Measurements from ENCODE around the gene INTS3.
"Not testable (repeated sequence)": the region's sequence is repeated elsewhere in the genome, so short reads cannot be mapped to it uniquely, and the experiment has no call there.

The INTS3 gene

DNA sequence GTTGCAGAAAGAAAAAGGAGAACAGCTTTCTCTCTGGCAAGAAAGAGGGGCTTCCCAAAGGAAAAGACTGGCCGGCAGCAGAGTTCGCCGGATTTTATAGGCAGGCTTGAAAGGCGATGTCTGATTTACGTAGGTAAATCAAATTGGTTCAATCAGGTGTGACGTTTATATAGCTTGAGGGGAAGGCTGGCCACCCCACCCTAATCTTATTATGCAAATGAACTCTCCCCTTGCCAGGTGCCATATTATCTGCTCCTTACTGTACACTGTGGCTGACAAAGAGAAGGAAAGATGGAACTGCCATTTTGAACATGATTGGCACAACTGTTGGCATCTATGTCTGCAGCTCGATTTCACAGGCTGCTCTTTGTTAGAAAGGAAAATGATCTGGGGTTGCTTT lies 16.8 kb upstream of the INTS3 start:
- DNase-seq: no peak

DNA sequence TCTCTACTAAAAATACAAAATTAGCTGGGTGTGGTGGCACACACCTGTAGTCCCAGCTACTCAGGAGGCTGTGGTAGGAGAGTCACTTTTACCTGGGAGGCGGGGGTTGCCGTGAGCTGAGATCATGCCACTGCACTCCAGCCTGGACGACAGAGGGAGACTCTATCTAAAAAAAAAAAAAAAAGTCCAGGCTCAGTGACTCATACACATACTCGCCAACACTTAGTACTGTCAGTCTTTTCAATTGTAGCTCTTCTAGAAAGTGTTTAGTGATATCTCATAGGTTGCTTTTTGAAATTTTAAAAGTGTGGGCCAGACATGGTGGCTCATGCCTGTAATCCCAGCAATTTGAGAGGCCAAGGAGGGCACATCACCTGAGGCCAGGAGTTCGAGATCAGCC lies 11.6 kb upstream of the INTS3 start:
- DNase-seq: not testable (repeated sequence)

DNA sequence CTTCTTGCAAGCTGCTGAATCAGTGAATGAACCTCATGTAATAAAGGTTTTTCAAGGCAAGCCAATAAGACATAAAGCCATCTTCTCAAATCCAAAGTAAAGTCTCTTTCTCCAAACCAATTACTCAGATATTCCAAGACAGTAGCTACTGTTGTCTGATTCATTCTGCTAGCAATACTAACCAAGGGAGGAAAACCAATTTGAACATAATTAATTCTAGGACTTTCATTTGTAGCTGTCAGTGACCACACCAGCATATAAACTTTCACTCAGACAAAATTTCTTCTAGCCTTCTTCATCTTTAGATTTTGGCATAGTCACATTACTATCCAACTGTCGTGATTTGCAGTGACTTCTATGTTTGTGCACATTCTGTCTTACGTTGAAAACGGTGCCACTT lies 10.5 kb upstream of the INTS3 start:
- DNase-seq: no peak

DNA sequence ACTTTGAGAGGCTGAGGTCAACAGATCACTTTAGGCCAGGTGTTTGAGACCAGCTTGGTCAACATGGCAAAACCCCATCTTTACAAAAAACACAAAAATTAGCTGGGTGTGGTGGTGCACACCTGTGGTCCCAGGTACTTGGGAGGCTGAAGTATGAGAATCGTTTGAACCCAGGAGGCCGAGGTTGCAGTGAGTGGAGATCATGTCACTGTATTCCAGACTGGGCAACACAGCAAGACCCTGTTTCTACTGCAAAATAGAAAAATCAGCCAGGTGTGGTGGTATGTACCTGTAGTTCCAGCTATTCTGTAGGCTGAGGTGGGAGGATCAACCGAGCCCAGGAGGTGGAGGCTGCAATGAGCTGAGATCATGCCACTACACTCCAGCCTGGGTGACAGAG lies 4.2 kb upstream of the INTS3 start:
- DNase-seq: no peak

DNA sequence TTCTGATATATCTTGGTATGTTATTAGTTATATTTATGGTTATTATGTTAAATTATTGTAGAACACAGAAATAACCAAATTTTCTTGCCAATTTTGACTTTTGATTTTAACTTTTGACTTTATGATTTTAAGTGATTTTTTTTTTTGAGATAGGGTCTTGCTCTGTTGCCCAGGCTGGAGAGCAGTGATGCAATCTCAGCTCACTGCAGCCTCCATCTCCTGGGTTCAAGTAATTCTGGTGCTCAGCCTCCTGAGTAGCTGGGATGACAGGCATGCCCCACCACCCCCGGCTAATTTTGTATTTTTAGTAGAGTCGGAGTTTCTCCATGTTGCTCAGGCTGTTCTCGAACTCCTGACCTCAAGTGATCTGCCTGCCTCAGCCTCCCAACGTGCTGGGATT lies 3.2 kb upstream of the INTS3 start:
- not testable (repeated sequence) for DNase-seq

DNA sequence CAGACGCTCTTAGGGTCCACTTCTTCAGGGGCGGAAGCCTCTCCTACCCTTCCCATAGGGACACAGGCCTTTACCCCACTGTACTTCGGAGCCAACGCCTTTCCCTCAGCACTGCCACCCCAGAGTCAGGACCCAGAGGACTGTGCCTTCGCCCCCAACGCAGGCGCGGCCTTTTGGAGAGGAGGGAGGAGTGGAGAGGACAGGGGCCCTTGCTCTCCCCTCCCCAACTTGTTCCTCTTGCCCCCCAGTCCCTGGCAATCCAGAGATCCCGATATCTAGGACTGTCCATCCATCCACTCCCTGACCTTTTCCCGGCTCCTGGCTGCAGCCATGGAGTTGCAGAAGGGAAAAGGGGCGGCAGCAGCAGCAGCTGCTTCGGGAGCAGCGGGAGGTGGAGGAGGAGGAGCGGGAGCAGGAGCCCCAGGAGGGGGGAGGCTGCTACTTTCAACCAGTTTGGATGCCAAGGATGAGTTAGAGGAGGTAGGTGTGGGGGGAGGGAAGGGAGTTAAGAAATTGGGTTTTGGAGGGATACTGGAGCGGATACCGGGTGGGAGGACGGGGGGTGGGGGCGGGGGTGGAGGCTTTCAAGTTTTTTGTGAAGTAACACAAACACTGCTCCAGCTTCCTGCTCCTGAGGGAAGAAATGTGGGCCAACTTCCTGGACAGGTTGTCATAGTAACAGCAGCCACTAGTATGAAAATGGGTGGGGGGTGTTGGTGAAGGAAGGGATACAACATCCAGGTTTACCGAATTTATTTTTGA lies 636 bp downstream of the INTS3 start:
- DNase-seq: no peak

DNA sequence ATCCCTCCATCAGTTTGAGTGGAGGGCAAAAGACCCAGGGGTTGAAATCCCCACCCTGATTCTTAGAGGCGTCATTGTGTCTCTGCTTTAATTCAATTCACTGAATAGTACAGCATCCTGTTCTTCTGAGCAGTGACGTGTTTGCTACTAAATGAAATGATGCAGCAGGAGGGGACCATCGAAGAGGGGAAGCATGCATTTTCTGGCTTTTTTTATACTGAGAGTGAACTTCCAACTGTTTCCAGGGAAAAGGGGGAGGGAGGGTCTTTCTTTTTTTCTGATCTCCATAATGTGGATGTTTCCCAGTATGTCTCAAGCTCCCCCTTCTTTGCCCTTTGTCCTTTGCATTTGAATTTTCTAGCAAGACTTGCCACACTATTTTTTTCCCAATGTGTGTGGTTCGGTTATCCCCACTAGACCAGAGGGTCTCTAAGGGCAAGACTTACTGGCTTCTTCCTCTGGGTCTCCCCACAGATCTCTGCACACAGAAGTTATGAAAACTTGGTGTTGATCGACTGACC lies 2.7 kb downstream of the INTS3 start:
- no peak for DNase-seq

DNA sequence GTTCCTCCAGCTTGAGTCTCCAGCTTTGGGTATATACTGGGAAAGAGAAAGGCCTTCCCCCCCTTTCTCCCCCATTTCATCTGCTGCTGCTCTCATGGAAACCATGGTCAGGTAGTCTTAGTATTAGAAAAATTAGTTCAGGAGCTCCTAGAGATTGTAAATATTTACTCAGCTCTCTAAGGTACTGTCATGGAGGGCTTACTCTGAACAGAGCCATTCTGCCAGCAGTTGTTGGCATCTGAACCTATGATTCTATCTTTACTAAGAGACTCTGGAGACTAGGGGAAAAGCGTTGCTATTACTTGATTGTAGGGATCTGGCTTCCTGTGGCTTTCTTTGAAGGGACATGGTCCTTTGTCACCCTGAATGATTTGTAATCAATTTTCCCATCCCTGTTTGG lies 6.1 kb downstream of the INTS3 start:
- DNase-seq: peak; percentile 78

DNA sequence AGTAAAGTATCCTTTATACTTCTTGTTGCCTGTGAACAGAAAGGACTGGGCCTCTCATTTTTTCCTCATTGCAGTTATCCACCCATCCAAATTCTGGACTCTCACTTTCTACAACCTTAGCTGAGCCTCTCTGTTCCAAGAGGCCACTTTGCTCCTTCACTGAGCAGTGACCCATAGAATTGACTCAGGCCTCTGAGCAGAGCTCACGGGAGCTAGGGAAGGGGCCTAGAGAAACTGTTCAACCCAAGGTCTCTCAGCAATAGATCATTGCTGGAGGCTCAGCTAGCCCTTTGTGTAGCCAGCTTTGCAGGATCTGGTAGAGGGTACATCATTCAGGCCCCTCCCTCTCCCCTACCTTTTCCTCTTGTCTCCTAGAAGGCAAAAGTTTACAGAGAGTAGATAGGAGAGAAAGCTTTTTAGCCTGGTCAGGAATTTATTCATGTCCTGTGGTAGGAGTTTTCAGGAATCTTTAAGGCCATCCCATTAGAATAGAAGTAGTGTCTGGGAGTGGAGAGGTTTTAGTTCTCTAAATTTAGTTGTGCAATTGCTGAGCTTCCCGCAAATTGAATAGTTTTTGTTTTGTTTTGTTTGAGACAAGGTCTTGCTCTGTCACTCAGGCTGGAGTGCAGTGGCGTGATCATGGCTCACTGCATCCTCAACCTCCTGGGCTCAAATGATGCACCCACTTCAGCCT lies 6.7 kb downstream of the INTS3 start:
- DNase-seq: no peak

DNA sequence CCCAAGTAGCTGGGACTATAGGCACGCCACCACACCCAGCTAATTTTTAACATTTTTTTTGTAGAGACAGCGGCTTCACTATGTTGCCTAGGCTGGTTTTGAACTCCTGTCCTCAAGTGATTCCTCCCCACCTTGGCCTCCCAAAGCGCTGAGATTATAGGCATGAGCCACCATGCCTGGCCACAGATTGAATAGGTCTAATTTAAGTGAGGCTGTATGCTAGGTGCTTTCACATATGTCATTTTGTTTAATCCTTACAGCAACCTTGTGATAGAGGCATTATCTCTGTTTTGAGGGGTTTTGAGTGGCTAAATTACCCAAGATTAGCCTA lies 7.2 kb downstream of the INTS3 start:
- no peak for DNase-seq

DNA sequence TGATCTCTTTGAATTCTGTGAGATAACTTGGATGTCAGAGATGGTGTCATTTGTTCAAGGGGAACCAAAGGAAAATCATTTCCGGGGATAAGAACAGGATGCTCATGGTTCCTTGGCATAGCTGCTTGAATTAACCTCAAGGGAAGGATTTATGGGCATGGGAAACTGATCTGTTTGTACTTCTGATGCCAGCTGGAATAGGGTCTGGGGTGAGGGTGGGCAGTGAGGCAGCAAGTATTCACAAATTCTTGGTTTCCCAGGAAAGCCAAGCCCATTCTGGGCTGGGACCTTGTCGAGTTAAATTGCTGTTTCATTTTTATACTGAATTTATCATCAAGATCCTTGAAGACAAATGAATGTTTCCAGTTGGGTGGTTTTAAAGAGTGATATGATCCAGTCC lies 14.1 kb downstream of the INTS3 start:
- no peak for DNase-seq

DNA sequence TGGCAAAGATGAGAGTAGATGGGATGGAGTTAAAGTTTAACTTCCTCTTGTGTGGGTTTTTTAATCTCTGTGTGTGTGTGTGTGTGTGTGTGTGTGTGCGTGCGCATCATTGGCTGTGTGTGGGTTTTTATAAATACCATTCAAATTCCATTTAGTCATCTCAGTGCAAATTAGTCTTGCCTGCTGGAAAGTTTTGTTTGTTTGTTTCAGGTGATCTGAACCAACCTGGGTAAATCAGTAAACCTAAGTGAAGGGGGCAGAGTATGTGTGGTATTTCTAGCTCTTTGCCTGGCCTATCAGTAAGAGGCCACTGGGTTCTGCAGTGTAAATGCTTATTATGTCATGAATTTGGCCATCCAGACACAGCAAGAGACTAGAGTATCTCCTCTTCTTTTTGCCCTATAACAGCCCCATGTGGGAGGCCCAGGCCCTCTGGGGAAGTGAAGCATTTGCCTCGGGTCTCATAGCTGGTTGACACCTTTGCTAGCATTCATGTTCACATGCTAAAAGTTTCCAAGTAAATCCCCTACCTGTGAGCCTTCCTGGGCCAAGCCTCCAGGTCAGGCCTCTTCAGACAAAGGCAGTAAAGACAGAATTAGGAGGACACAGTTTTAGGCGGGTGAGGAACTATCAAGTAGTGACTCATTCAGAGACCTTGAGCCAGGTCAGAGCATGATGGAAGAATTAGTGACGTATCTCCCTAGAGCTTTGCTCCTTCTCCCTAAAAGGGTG lies 14.7 kb downstream of the INTS3 start:
- DNase-seq: no peak

DNA sequence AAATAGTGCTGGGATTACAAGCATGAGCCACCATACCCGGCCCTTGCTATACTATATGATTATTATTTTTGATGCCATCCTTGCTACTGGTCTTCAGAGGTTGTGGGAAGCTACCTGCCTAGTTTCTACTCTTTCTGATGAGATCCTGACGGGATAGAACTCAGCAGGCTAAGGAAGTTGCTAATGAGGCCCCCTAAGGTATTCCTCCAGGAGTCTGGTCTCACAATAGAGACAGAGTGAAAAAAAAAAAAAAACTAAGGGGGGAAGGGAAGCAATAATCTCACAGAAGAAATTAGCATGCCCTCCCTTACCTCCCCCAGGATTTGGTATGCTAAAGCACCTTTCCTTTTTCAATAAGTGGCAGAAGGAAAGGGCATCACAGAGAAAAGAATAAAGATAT lies 17.6 kb downstream of the INTS3 start:
- DNase-seq: no peak

DNA sequence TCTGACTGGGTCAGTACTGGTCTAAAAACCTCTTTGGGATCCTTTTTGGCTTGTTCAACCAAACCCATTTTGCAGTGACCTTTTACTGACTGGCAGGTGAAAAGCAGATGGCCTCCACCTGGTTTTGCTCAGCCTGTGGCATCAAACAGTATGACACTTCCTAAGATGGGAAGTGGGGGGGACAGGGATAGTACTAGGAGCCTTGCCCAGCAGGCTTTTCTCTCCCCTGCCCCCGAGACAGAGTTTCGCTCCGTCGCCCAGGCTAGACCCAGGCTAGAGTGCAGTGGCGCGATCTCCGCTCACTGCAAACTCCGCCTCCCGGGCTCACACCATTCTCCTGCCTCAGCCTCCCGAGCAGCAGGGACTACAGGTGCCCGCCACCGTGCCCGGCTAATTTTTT lies 18.3 kb downstream of the INTS3 start:
- DNase-seq: no peak

DNA sequence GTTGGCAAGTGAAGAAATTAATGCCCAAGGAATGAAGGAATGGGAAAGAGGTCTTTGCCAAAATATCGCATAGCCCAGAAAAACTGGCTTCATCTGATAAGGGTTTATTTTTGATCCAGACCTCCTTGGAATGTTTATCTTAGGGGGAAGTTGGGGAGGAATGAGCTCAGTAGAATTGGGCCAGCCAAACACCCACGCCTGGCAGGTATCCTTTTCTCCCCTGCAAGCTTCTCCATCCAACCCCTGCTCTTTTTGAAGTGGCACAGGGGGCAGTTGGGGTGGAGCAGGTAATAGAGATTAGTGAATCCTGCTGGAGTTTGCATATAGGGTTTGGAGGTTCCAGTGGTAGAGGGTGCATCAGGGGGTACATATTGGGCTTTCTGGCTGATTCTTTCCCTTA lies 21.1 kb downstream of the INTS3 start:
- DNase-seq: no peak

DNA sequence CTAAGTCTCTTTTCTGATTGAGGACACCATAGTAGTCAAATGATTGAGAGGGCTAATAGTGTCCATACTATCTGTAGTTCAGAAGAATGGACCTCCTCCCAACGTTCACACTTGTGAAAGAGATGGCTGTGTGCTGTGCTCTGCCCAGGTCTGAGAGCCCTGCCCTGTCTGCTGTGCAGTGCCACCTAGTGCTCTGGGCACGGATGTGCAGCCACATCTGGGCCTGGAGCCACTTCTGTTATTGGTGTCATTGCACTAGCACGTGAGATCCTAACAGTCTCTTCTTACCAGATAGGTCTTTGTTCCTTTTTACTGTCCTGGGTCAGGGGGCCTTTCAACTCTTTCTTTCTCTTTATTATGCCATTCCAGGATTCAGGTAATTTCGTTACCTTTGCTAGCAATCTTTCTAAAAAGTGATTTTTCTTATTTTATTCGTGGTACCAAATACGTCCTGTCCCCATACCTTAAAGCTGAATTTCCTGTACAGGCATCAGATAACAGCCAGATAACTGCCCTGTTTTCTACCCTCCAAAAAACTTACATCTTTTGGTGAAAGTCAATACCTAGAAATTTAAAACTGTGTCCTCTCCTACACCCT lies 21.7 kb downstream of the INTS3 start:
- DNase-seq: peak; percentile 72

DNA sequence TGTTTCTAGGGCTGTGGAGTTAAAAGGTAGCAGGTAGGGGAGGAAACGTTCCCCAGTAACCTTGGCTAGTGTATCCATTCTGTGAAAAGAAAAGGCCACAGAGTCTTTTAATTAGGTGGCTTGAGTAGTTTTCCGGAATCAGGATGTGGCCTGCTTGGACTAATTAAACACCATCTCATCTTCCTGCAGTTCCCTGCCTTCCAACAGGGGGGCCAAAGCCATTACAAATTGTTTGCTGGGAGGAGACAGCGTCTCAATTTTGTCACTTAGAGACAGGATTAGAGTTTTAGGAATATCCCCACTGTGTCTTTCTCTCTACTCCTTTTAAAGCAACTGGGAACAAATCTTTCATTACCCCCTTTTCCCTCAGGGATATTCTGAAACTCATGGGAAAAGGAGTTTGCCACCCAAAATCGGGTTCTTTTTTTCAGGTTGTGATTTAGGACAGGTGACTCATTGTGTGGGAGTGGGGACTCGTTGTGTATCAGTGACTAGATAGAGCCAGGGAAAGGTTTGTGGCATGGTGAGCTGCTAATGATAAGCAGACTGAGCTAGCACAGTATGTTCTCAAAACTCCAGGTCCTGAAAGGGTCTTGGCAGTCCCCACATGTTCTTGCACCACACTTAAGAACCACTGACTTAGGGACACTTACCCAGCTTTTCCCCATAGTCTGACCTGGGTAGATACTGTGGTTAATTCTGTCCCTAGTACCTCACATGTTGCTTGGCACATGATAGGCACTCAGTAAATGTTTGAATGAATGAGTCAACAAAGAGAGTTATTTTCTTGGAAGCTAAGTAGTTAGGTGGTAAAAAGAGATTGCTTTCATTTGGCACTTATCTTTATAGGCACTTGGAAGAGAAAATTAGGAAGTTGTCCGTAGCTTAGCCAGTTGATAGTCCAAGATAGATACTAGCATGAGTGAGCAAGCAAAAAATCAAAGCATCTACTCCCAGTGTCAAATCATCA lies 22.5 kb downstream of the INTS3 start:
- DNase-seq: no peak

DNA sequence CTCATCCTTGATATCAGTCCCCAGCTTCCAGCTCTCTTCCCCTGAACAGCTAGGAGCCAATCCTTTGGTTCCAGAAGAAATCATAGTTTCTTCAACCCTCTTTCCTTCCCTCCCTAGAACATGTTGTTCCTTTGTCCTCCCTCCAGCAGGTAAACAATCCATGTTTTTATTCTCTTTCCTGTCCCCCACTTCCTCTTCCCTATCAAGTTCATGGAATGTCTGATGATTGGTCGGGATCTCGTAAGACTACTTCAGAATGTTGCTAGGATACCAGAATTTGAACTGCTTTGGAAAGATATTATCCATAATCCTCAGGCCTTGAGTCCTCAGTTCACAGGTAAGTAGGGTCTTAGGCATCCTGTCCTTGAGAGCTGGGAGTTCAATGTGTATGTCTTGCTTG lies 24.2 kb downstream of the INTS3 start:
- no peak for DNase-seq

DNA sequence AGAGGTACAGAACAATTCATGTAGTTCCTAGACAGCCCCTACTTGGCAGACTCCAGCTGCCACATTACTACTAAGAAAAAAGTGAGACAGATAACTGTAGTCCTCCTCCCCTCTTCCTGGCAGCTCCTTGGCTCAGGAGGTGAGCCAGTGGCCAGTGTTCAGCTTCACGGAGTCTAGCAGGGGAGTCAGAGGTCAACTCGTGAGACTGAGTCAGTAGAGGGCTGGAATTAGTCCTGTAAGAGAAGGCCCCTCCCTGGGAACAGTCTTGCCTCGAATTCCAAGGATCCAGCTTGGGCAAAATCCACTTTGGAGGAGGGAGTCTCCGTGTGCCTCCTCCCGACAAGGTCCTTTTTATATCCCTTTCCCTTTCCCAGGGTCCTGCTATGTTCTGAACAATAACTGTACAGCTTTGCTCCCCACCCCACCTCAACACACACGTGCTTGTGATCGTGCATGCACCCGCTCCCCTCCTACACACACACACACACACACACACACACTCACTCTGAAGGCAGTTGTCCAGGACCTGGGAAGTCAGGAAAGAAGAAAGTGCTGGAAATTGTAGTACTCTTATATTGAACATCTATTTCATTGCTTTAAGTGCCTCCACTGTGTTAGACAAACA lies 24.8 kb downstream of the INTS3 start:
- DNase-seq: no peak

DNA sequence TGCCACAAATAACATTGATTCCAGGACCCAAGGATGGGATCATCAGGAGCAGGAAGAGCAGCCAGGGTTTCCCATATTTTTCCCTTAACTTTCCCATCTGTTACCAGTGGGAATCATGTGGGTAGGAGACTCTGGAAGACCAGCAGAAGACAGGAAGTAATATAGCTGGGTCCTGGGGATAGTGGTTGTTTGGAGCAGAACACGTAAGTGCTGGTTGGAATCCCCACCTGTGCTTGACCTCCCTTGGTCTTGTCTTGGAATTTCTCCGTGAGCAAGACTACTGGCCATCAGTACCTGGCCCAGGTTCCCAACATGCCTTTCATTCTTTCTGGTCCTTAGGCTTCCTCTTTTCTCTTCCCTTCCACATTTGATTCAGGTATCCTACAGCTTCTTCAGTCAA lies 26.4 kb downstream of the INTS3 start:
- no peak for DNase-seq

DNA sequence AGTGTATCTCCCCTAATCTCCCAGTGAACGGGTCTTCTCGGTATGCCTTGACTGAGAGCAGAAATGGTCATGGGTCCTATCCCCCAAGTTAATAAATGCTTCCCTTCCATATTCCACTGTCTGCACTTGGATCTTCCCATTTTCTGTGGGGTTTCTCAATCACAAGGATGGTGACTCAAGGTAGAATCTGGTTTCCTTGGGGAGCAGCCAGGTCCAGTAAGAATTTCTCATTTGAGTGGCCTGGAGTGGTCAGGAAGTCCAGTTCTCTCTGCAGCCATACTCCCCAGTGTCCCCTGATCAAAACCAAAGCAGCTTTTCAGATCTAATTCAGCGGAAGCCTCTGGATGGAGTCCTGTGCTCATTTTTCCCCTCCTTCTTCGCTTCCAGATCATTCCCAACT lies 32.6 kb downstream of the INTS3 start:
- no peak for DNase-seq
